ENCODE results near the gene NOSIP.

GRCh38 chr19:49588365-49589122 lies 8.2 kb upstream of the NOSIP start:
- TF ChIP-seq, protein P1, sequence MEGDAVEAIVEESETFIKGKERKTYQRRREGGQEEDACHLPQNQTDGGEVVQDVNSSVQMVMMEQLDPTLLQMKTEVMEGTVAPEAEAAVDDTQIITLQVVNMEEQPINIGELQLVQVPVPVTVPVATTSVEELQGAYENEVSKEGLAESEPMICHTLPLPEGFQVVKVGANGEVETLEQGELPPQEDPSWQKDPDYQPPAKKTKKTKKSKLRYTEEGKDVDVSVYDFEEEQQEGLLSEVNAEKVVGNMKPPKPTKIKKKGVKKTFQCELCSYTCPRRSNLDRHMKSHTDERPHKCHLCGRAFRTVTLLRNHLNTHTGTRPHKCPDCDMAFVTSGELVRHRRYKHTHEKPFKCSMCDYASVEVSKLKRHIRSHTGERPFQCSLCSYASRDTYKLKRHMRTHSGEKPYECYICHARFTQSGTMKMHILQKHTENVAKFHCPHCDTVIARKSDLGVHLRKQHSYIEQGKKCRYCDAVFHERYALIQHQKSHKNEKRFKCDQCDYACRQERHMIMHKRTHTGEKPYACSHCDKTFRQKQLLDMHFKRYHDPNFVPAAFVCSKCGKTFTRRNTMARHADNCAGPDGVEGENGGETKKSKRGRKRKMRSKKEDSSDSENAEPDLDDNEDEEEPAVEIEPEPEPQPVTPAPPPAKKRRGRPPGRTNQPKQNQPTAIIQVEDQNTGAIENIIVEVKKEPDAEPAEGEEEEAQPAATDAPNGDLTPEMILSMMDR (IDR thresholded peaks at IDR 0.05) = no peak
- TF ChIP-seq POLR2A (IDR thresholded peaks at IDR 0.05) = no peak
